GM06990 (cell line): Measurements from ENCODE around the gene MIER1.

Experiments used
- DNase-seq: peaks from one replicate; pipeline ENCODE4 v3.0.0-alpha.2; 2011; ENCODE audit not compliant: insufficient read length; ENCODE audit errors: extremely low read depth
- H3K27me3 ChIP-seq: replicated peaks from 2 replicates; pipeline ENCODE4 v1.6.0; 2011; ENCODE audit warnings: low read length; ENCODE audit not compliant: control insufficient read depth, insufficient read depth
- H3K36me3 ChIP-seq: 2 replicates; pipeline ENCODE4 v1.5.1; 2011; ENCODE audit warnings: low read length; ENCODE audit not compliant: control insufficient read depth, insufficient read depth
- H3K4me3 ChIP-seq: replicated peaks from 2 replicates; pipeline ENCODE4 v1.5.1; 2011; ENCODE audit warnings: low read depth, mild to moderate bottlenecking, control low read depth, low read length
- TF ChIP-seq, protein P1 (sequence below): IDR thresholded peaks from 2 replicates; pipeline ENCODE4 v1.5.1; 2011; ENCODE audit warnings: low read length, control low read depth, mild to moderate bottlenecking, inconsistent platforms; ENCODE audit not compliant: insufficient read depth, poor library complexity, severe bottlenecking

Gene MIER1

DNA sequence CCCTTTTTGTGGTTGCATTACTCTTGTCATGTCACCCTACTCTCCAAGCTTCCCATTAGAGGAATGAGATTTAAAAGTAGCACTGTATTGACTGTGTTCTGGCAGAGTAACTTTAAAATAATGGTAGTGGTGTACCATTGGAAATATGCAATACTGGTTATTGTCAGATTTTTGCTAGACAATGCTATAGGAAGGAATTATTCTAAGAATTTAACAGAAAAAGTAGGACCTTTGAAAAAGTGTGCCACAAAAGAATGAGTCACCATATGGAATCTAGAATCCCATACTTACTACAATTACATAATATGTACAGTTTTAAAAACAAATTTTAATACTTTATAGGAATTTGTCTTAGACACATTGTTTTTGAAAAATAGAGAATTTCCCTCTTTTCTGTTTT is 13.8 kb downstream of the MIER1 start:
- DNase-seq, result no peak
- TF ChIP-seq, protein P1, sequence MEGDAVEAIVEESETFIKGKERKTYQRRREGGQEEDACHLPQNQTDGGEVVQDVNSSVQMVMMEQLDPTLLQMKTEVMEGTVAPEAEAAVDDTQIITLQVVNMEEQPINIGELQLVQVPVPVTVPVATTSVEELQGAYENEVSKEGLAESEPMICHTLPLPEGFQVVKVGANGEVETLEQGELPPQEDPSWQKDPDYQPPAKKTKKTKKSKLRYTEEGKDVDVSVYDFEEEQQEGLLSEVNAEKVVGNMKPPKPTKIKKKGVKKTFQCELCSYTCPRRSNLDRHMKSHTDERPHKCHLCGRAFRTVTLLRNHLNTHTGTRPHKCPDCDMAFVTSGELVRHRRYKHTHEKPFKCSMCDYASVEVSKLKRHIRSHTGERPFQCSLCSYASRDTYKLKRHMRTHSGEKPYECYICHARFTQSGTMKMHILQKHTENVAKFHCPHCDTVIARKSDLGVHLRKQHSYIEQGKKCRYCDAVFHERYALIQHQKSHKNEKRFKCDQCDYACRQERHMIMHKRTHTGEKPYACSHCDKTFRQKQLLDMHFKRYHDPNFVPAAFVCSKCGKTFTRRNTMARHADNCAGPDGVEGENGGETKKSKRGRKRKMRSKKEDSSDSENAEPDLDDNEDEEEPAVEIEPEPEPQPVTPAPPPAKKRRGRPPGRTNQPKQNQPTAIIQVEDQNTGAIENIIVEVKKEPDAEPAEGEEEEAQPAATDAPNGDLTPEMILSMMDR, result no peak
- Histone ChIP-seq H3K27me3 (no peaks in the 10 kb centered on the region), H3K4me3 (no peak overlapping the region), H3K36me3 (no peaks in the 10 kb centered on the region)

DNA sequence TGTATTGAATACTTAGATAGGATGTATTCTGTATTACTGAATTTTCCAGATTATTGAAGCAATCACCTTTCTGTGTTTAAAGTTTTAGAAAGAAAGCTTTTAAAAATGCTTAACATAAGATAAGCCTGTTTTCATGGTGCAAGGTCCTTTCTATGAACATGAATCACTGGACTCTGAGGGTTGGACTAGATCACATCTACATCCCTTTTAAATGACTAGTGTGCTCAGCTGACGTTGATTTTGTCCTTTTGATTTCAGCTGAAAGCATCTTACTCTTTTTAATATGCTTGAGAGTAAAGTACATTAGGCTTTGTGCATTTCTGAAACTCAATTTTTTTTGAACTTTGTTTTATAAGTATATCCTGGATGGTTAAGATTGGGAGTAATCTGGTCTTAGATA is 16.2 kb downstream of the MIER1 start:
- TF ChIP-seq, protein P1, result no peak
- no peak for DNase-seq
- peaks cover 5% of the 10 kb centered on the region for H3K36me3 ChIP-seq
- H3K27me3 ChIP-seq, result no peaks in the 10 kb centered on the region
- H3K4me3 ChIP-seq, result no peak overlapping the region

DNA sequence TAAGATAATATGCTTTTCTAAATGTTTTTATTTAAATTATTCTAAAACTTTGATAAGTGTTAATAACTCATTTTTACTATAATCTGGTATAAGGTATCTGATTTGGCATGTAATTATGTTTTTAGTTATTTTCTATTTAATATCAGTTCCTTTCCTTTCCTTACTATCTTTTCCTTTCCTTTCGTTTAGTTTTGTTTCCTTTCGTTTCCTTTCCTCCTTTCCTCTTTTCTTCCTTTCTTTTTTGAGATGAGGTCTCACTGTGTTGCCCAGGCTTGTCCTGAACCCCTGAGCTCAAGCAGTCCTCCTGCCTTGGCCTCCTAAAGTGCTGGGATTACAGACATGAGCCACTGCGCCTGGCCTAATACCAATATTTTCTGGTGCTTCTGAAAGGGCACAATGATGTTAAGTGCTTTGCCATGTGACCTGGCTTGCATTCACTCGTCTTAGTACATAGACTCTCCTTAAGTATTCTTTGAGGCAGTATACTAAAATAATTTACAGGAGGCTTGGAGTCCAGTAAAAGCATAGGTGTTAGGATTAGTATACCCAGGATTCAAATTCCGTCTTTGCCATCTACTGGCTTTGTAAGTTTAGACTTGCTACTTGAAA is 18.7 kb downstream of the MIER1 start:
- DNase-seq, result no peak
- H3K36me3 ChIP-seq, result peaks cover 9% of the 10 kb centered on the region
- H3K4me3 ChIP-seq, result no peak overlapping the region
- TF ChIP-seq, protein P1, result no peak
- no peaks in the 10 kb centered on the region for H3K27me3 ChIP-seq

DNA sequence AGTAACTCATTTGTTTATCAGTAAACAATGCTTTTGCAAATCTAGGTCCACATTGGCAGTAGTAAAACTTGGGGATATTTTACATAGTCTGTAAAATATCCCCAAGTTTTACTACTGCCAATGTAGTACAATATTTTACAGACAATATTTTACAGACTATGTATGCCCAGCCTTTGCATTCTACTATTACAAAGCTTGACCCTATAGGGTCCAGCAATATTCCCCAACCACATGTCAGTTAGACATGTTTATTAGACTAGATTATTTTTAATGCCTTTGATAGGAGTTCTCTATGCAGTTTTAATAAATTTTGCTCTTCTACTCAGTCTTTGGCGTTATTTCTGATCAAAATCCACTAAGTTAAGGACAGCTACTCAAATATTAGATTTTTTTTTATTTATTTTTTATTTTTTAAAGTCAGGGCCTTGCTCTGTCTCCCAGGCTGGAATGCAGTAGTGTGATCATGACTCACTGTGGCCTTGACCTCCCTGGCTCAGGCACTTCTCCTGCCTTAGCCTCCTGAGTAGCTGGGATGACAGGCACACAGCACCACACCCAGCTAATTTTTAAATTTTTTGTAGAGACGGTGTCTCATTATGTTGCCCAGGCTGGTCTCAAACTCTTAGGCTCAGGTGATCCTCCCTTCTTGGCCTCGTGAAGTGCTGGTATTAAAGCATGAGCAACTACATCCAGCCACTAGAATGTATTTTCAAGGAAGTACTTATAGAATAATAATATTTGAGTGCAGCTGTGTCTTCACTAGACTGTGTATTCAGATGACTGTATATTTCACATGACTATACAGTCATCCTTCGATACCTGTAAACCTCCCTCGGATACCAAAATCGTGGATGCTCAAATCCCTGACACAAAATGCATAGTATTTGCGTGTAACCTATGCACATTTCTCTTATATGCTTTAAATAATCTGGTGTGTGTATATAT is 19.8 kb downstream of the MIER1 start:
- Histone ChIP-seq H3K36me3 (peaks cover 11% of the 10 kb centered on the region), H3K27me3 (no peaks in the 10 kb centered on the region), H3K4me3 (no peak overlapping the region)
- no peak for DNase-seq
- TF ChIP-seq, protein P1, result no peak

DNA sequence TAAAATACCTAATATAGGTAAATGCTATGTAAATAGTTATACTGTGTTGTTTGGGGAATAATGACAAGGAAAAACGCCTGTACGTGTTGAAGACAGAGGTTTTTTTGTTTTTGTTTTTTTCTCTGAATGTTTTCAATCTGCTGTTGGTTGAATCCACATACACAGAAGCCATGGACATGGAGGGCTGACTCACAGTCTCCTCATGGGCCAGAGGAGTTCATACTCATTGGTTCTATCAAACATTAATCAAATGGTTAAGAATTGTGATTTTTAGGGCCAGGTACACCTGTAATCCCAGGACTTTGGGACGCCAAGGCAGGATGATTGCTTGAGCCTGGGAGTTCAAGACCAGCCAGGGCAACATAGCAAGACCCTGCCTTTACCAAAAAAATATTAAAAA is 20.5 kb downstream of the MIER1 start:
- DNase-seq, result no peak
- TF ChIP-seq, protein P1, result no peak
- Histone ChIP-seq H3K4me3 (no peak overlapping the region), H3K36me3 (peaks cover 11% of the 10 kb centered on the region), H3K27me3 (no peaks in the 10 kb centered on the region)
